OCI-LY1 (cell line): ENCODE results near the gene RAE1.
A peak's percentile ranks its signal among the peaks of the same experiment; 100 is the strongest.

Experiments
- H2AFZ ChIP-seq: fragments of 200-600 bp; sonication (generic), shearing (Covaris generic); 2 replicates; pipeline ENCODE4 v1.6.0; 2014; ENCODE audit warnings: antibody characterized with exemption, mild to moderate bottlenecking, low read length
- H3F3A ChIP-seq: fragments of 200-600 bp; sonication (generic), shearing (Covaris generic); 2 replicates; pipeline ENCODE4 v1.6.0; 2014; ENCODE audit warnings: mild to moderate bottlenecking, antibody characterized with exemption, low read length, moderate library complexity; ENCODE audit not compliant: insufficient read depth
- H3K27ac ChIP-seq: fragments of 200-600 bp; sonication (generic); 2 replicates; pipeline ENCODE4 v1.5.1; 2014; ENCODE audit warnings: low read length, mixed run types, mild to moderate bottlenecking, low read depth; ENCODE audit not compliant: poor library complexity, severe bottlenecking
- H3K27me3 ChIP-seq: fragments of 200-600 bp; sonication (generic); 2 replicates; pipeline ENCODE4 v1.6.0; 2014; ENCODE audit warnings: antibody characterized with exemption, mild to moderate bottlenecking, low read length, moderate library complexity; ENCODE audit not compliant: insufficient read depth
- H3K36me3 ChIP-seq: fragments of 200-600 bp; sonication (generic); 2 replicates; pipeline ENCODE4 v1.6.1; 2014; ENCODE audit warnings: mild to moderate bottlenecking, antibody characterized with exemption, low read length, moderate library complexity, mixed read lengths; ENCODE audit not compliant: insufficient read depth
- H3K4me1 ChIP-seq: fragments of 200-600 bp; sonication (generic); 2 replicates; pipeline ENCODE4 v1.5.1; 2014; ENCODE audit warnings: mild to moderate bottlenecking, low read length, moderate library complexity; ENCODE audit not compliant: insufficient read depth, severe bottlenecking
- H3K4me2 ChIP-seq: fragments of 200-600 bp; sonication (generic), shearing (Covaris generic); 2 replicates; pipeline ENCODE4 v1.6.1; 2014; ENCODE audit warnings: low read length
- H3K4me3 ChIP-seq: fragments of 200-600 bp; sonication (generic); 2 replicates; pipeline ENCODE4 v1.5.1; 2014; ENCODE audit warnings: low read length, low read depth, mild to moderate bottlenecking, mixed read lengths; ENCODE audit not compliant: poor library complexity, severe bottlenecking
- H3K79me2 ChIP-seq: fragments of 200-600 bp; shearing (Covaris generic); 2 replicates; pipeline ENCODE4 v1.6.1; 2016; ENCODE audit warnings: mixed run types, low read length, mixed read lengths; ENCODE audit not compliant: insufficient read depth
- H3K9ac ChIP-seq: fragments of 200-600 bp; sonication (generic), shearing (Covaris generic); 2 replicates; pipeline ENCODE4 v1.6.1; 2014; ENCODE audit warnings: mild to moderate bottlenecking, low read length, mixed read lengths
- H3K9me2 ChIP-seq: fragments of 200-600 bp; sonication (generic), shearing (Covaris generic); 2 replicates; pipeline ENCODE4 v1.6.1; 2014; ENCODE audit warnings: low read depth, mild to moderate bottlenecking, low read length, mixed read lengths
- H3K9me3 ChIP-seq: fragments of 200-600 bp; shearing (Covaris generic); 2 replicates; pipeline ENCODE4 v1.6.1; 2014; ENCODE audit warnings: low read length, mixed read lengths
- H4K20me1 ChIP-seq: fragments of 200-600 bp; sonication (generic), shearing (Covaris generic); 2 replicates; pipeline ENCODE4 v1.6.0; 2016; ENCODE audit warnings: mild to moderate bottlenecking, low read length; ENCODE audit not compliant: insufficient read depth
- CTCF ChIP-seq: fragments of 200-600 bp; sonication (generic), shearing (Covaris generic); IDR thresholded peaks from 2 replicates; pipeline ENCODE4 v1.5.1; 2017; ENCODE audit warnings: mild to moderate bottlenecking, antibody characterized with exemption, low read length, moderate library complexity, mixed read lengths
- EZH2 ChIP-seq: fragments of 200-600 bp; sonication (generic), shearing (Covaris generic); IDR thresholded peaks from 2 replicates; pipeline ENCODE4 v1.8.0; 2017; ENCODE audit warnings: borderline replicate concordance, mixed run types, mild to moderate bottlenecking, antibody characterized with exemption, low read length, moderate library complexity, mixed read lengths

RAE1 gene

GRCh38 chr20:57425150-57426013 is 74.3 kb downstream of the RAE1 start:
- no peak overlapping the region for H3K27ac ChIP-seq
- no peaks in the 10 kb centered on the region for H3F3A ChIP-seq
- peaks cover 45% of the 10 kb centered on the region for H3K4me1 ChIP-seq
- H3K27me3 ChIP-seq: peaks cover 4% of the 10 kb centered on the region
- H2AFZ ChIP-seq: no peak overlapping the region
- H4K20me1 ChIP-seq: no peaks in the 10 kb centered on the region
- H3K4me3 ChIP-seq: no peak overlapping the region
- H3K79me2 ChIP-seq: no peaks in the 10 kb centered on the region
- no peaks in the 10 kb centered on the region for H3K9me3 ChIP-seq
- TF ChIP-seq EZH2 (no peak), CTCF (no peak)
- H3K4me2 ChIP-seq: peak overlapping the region; percentile 39
- no peaks in the 10 kb centered on the region for H3K9me2 ChIP-seq
- H3K36me3 ChIP-seq: no peaks in the 10 kb centered on the region
- no peak overlapping the region; the same call in 1 of the 2 replicates for H3K9ac ChIP-seq

- no peaks in the 10 kb centered on the region for H3F3A ChIP-seq
- no peaks in the 10 kb centered on the region for H3K36me3 ChIP-seq
- no peak overlapping the region for H3K4me3 ChIP-seq
- peaks cover 41% of the 10 kb centered on the region for H3K4me1 ChIP-seq
- H3K27ac ChIP-seq: no peak overlapping the region
- no peak overlapping the region for H3K9ac ChIP-seq
- no peaks in the 10 kb centered on the region for H3K9me2 ChIP-seq
- peaks cover 4% of the 10 kb centered on the region for H3K27me3 ChIP-seq
- H4K20me1 ChIP-seq: no peaks in the 10 kb centered on the region
- H3K79me2 ChIP-seq: no peaks in the 10 kb centered on the region
- no peak for TF ChIP-seq CTCF
- TF ChIP-seq EZH2: no peak
- H2AFZ ChIP-seq: no peak overlapping the region
- no peak overlapping the region; the same call in 1 of the 2 replicates for H3K4me2 ChIP-seq
- no peaks in the 10 kb centered on the region for H3K9me3 ChIP-seq
Observed at GRCh38 chr20:57426271-57426689, 75.2 kb downstream of the RAE1 start.

DNA sequence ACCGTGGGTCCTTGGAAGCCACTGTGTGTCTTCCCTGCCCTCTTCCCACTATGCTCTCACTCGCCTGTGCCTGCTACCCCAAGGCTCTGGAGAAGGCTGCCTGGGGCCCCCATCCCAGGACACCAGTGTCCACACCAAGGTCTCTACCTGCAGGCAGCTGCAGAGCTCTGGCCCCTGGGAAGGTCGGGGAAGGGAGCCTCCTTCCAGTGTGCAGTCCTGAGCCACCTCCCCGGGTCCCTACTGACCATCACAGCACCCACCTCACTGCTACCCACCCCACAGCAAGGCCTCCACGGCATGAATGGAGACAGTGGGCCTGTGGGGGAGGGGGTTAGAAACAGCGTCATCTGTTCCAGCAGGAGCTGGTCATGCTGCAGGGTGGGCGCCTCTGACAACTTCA is 75.8 kb downstream of the RAE1 start:
- no peak overlapping the region for H3K4me3 ChIP-seq
- H3K9me3 ChIP-seq: no peaks in the 10 kb centered on the region
- H3K4me2 ChIP-seq: no peak overlapping the region
- H3K9ac ChIP-seq: no peak overlapping the region
- H3F3A ChIP-seq: no peaks in the 10 kb centered on the region
- H3K27ac ChIP-seq: no peak overlapping the region
- H4K20me1 ChIP-seq: no peaks in the 10 kb centered on the region
- TF ChIP-seq EZH2: no peak
- TF ChIP-seq CTCF: no peak
- peaks cover 41% of the 10 kb centered on the region for H3K4me1 ChIP-seq
- H3K79me2 ChIP-seq: no peaks in the 10 kb centered on the region
- H3K27me3 ChIP-seq: peaks cover 4% of the 10 kb centered on the region
- H2AFZ ChIP-seq: no peak overlapping the region
- no peaks in the 10 kb centered on the region for H3K36me3 ChIP-seq
- H3K9me2 ChIP-seq: no peaks in the 10 kb centered on the region
